Testis (tissue), 3 donors: ENCODE measurements around the gene ESPN. TPM values are rescaled to one million over a fixed set of nuclear protein-coding genes. Genes with fewer than 3 reads are reported as not detected.

Source experiments
- DNase-seq: peaks from one replicate; pipeline ENCODE4 v3.0.0-alpha.2; 2019
- H3K27ac ChIP-seq, 2 donors: fragments of 200-600 bp; sonication (generic); one replicate each; pipeline ENCODE4 v1.5.1; 2019
- H3K27me3 ChIP-seq: fragments of 200-600 bp; sonication (generic); one replicate; pipeline ENCODE4 v1.5.1; 2019
- H3K36me3 ChIP-seq: fragments of 200-600 bp; sonication (generic); one replicate; pipeline ENCODE4 v1.5.1; 2017; ENCODE audit warnings: low read depth; ENCODE audit errors: missing control alignments
- H3K4me1 ChIP-seq: fragments of 200-600 bp; sonication (generic); one replicate; pipeline ENCODE4 v1.5.1; 2019
- H3K4me3 ChIP-seq, 2 donors: fragments of 200-600 bp; sonication (generic); one replicate each; pipeline ENCODE4 v1.5.1; 2017 to 2019
- H3K9me3 ChIP-seq: fragments of 200-600 bp; sonication (generic); one replicate; pipeline ENCODE4 v1.5.1; 2017
- POLR2A ChIP-seq: fragments of 450-650 bp; IDR thresholded peaks from one replicate; pipeline ENCODE4 v1.6.1; 2017; ENCODE audit warnings: antibody characterized with exemption, mild to moderate bottlenecking, moderate library complexity
- WGBS, 2 donors: methylation state at CpG; one replicate each; pipeline ENCODE4 v1.1.5; 2018; 5-methylcytosine and 5-hydroxymethylcytosine counted together
- intact Hi-C: fragments of 100-400 bp; cut with DNase I; formaldehyde crosslinking; loops from one replicate; pipeline ENCODE4 v1.15.1; 2023; ENCODE audit warnings: low total_unique reads
- polyA plus RNA-seq: library from polyadenylated mRNA; stranded (reverse); fragments of 350-450 nt; fragmentation: Illumina TruSeq; extraction: RNeasy Lipid Tissue Mini Kit (QIAGEN cat#74804); gene quantifications from one replicate; pipeline ENCODE4 v1.2.3, GENCODE V29; 2014; ENCODE audit warnings: low read depth, low replicate concordance; ENCODE audit not compliant: insufficient read depth
- total RNA-seq, 2 donors: library from RNA; depleted of rRNA; stranded (reverse); fragments of >200 nt; gene quantifications; one replicate each; pipeline ENCODE4 v1.2.3, GENCODE V29; 2016
- TF ChIP-seq, protein P1 (sequence below), 3 experiments: fragments of 450-650 bp in 2 of 3; fragments of 200-600 bp in 1 of 3; sonication (generic) in 1 of 3; IDR thresholded peaks; one replicate each; pipeline ENCODE4 v1.5.1; 2016 to 2019; ENCODE audit warnings: antibody characterized with exemption in 3 of 3, mild to moderate bottlenecking in 2 of 3, moderate library complexity in 1 of 3

Gene ESPN
- total and polyA plus RNA-seq, 3 donors from 2014 or later, result 270 to 404 (median 396) TPM

DNA sequence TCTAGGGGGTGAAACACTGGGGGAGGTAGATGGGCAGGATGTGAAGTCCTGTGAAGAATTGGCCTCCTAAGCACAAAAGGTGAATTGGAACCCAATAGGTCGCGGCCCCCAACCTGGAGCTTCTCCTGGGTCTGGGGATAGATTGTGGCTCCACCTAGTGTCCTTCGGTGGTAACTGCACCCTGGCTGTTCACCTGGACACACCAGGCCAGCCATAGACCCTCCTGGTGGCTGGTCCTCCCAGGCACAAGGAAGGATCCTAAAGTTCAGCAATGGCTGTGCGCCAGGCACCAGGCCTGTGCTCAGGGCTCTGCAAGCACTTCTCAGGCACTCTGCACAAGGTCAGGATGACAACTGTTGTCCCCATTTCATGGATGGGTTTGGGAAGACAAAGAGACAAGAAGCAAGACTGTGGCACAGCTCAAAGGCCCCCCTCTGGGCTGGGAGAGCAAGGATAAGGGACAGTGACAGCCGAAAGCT, 13.5 kb downstream of the ESPN start:
- H3K4me3 ChIP-seq, result no peak overlapping the region
- intact Hi-C loops, result no loop called here
- H3K4me1 ChIP-seq, result peaks cover 22% of the 10 kb centered on the region
- H3K9me3 ChIP-seq, result no peaks in the 10 kb centered on the region
- TF ChIP-seq, protein P1, sequence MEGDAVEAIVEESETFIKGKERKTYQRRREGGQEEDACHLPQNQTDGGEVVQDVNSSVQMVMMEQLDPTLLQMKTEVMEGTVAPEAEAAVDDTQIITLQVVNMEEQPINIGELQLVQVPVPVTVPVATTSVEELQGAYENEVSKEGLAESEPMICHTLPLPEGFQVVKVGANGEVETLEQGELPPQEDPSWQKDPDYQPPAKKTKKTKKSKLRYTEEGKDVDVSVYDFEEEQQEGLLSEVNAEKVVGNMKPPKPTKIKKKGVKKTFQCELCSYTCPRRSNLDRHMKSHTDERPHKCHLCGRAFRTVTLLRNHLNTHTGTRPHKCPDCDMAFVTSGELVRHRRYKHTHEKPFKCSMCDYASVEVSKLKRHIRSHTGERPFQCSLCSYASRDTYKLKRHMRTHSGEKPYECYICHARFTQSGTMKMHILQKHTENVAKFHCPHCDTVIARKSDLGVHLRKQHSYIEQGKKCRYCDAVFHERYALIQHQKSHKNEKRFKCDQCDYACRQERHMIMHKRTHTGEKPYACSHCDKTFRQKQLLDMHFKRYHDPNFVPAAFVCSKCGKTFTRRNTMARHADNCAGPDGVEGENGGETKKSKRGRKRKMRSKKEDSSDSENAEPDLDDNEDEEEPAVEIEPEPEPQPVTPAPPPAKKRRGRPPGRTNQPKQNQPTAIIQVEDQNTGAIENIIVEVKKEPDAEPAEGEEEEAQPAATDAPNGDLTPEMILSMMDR (IDR thresholded peaks at IDR 0.05), result peak; percentile 90 to 97 (median 93)
- TF ChIP-seq POLR2A, result no peak
- H3K27me3 ChIP-seq, result no peaks in the 10 kb centered on the region
- peak; percentile 88 for DNase-seq
- H3K36me3 ChIP-seq, result no peaks in the 10 kb centered on the region
- WGBS, 2 donors, result 28% methylated on average over 3 to 5 of the region's 5 CpGs
- peak overlapping the region; percentile 45 to 56 for H3K27ac ChIP-seq

DNA sequence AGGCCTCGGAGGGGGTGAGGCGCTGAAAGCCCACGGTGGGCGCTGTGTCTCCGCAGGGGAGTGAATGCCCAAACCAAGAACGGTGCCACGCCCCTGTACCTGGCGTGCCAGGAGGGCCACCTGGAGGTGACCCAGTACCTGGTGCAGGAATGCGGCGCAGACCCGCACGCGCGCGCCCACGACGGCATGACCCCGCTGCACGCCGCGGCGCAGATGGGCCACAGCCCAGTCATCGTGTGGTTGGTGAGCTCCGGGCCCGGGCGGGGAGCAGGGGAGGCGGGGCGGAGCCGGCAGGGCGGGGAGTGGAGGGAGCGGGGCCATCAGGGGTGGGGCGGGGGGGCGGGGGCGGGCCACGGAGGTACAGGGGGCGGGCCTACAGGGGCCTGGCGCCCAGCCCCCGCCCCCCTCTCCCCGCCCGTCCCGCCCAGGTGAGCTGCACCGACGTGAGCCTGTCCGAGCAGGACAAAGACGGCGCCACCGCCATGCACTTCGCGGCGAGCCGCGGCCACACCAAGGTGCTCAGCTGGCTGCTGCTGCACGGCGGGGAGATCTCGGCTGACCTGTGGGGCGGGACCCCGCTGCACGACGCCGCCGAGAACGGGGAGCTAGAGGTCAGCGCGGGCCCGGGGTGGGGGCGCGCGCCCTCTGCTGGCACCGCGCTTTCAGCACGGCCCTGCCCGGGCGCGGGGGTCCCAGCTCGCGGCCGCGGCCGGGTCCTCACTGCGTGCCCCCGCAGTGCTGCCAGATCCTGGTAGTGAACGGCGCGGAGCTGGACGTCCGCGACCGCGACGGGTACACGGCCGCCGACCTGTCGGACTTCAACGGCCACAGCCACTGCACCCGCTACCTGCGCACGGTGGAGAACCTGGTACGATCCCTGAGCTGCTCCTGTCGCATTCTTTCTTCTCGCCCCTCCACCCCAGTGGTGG, 15.9 kb downstream of the ESPN start:
- peak overlapping the region; percentile 31 to 38 for H3K4me3 ChIP-seq
- TF ChIP-seq, protein P1 (IDR thresholded peaks at IDR 0.05), result peak in 1 of 3 experiments; percentile 22
- no peak for TF ChIP-seq POLR2A
- DNase-seq, result peak; percentile 65
- H3K27ac ChIP-seq, result no peak overlapping the region
- H3K27me3 ChIP-seq, result no peaks in the 10 kb centered on the region
- H3K36me3 ChIP-seq, result no peaks in the 10 kb centered on the region
- intact Hi-C loops, result no loop called here
- H3K4me1 ChIP-seq, result peaks cover 18% of the 10 kb centered on the region
- H3K9me3 ChIP-seq, result no peaks in the 10 kb centered on the region
- 18 to 20% methylated on average over 8 to 32 of the region's 101 CpGs for WGBS, 2 donors

DNA sequence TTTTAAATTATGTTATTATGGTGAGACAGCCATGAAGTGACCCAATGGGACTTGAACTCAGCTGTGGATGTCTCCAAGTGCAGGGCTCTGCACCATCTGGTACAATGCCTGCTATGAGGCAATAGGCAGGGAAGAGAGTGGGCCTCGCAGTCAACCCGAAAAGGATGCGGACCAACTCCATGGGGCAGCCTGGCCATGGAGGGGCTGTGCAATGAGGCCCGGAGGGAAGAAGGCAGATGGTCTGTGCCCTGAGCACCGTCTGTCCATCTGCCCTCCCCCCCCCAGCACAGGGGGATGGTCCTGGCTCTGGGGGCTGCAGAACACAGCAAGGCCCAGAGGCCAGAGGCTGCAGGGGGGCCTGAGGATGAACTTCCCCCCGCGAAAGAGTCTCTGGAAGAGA, 17.0 kb downstream of the ESPN start:
- no peak for DNase-seq
- no peaks in the 10 kb centered on the region for H3K27me3 ChIP-seq
- peaks cover 11% of the 10 kb centered on the region for H3K4me1 ChIP-seq
- H3K4me3 ChIP-seq, result no peak overlapping the region
- no peak for TF ChIP-seq POLR2A
- TF ChIP-seq, protein P1 (IDR thresholded peaks at IDR 0.05), result no peak
- H3K27ac ChIP-seq, result no peak overlapping the region
- intact Hi-C loops, result no loop called here
- WGBS, 2 donors, result 79 to 91% methylated on average over 7 of the region's 7 CpGs
- no peaks in the 10 kb centered on the region for H3K9me3 ChIP-seq
- H3K36me3 ChIP-seq, result no peaks in the 10 kb centered on the region

DNA sequence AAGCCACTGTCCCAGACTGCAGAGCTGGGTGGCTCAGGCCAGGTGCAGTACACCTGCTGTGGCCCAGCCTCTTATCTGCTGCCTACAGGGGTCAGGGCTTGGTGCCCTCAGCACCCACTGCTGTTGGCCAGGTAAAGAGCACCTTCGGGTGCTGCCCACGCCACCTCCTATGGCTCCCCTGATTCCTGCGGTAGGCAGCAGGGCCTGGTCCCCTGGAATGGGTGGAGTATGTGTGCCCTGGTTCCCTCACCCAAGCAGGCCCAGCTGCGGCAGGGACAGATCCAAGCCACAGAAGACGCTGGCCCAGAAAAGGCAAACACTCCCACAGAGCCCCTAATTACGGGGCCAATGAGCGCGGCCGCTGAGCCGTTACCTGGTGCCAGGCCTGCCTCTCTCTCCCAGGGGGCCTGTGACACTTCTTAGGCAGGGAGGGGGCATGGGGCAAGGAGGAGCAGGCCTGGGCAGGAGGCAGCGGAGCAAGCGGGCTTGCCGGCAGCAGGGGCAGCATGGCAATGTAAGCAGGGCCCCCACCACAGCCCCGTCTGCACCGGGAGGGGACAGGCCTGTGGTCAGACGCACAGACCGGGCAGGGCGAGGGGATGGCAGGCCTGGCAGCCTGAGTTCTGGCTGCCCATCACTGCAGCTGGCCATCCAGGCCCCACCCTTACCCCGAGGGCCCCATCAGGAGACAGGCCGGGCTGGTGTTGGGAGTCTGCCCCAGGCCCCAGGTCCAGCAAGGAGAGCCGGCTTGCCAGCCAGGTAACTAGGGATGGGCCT, 19.0 kb downstream of the ESPN start:
- H3K27me3 ChIP-seq, result no peaks in the 10 kb centered on the region
- H3K4me3 ChIP-seq, result no peak overlapping the region
- H3K9me3 ChIP-seq, result no peaks in the 10 kb centered on the region
- no peak overlapping the region for H3K27ac ChIP-seq
- 80 to 94% methylated on average over 3 to 15 of the region's 21 CpGs for WGBS, 2 donors
- intact Hi-C loops, result no loop called here
- H3K4me1 ChIP-seq, result peaks cover 3% of the 10 kb centered on the region
- TF ChIP-seq, protein P1 (IDR thresholded peaks at IDR 0.05), result no peak
- DNase-seq, result no peak
- no peaks in the 10 kb centered on the region for H3K36me3 ChIP-seq
